Astrocyte (in vitro differentiated cells and primary cell): ENCODE data around the gene ERAP2. TPM values are rescaled to one million over a fixed set of nuclear protein-coding genes. Genes with fewer than 3 reads are reported as not detected.

Experiments used
- DNase-seq: peaks from one replicate; pipeline ENCODE4 v3.0.0-alpha.2; 2010; ENCODE audit warnings: low read depth
- FAIRE-seq: peaks from 2 replicates; lab custom pipeline; 2011; peaks lifted over from hg19 to GRCh38; lab: Jason Lieb, UNC
- H2AFZ ChIP-seq: 2 replicates; pipeline ENCODE4 v1.6.0; 2012; ENCODE audit warnings: low read depth, low read length, inconsistent platforms
- H3K27ac ChIP-seq: 2 replicates; pipeline ENCODE4 v1.5.1; 2011; ENCODE audit warnings: low read depth, low read length, inconsistent platforms
- H3K27me3 ChIP-seq: 2 replicates; pipeline ENCODE4 v1.6.0; 2011; ENCODE audit warnings: low read length, inconsistent platforms; ENCODE audit not compliant: insufficient read depth
- H3K36me3 ChIP-seq: 2 replicates; pipeline ENCODE4 v1.5.1; 2011; ENCODE audit warnings: low read length, inconsistent platforms; ENCODE audit not compliant: insufficient read depth
- H3K4me1 ChIP-seq: 2 replicates; pipeline ENCODE4 v1.5.1; 2011; ENCODE audit warnings: low read length, inconsistent platforms; ENCODE audit not compliant: insufficient read depth
- H3K4me2 ChIP-seq: 2 replicates; pipeline ENCODE4 v1.6.0; 2012; ENCODE audit warnings: low read length, inconsistent platforms
- H3K4me3 ChIP-seq: 2 replicates; pipeline ENCODE4 v1.5.1; 2011; ENCODE audit warnings: low read depth, mild to moderate bottlenecking, low read length, inconsistent platforms; ENCODE audit not compliant: insufficient read depth
- H3K79me2 ChIP-seq: 2 replicates; pipeline ENCODE4 v1.6.0; 2012; ENCODE audit warnings: mild to moderate bottlenecking, low read length, inconsistent platforms; ENCODE audit not compliant: insufficient read depth
- H3K9ac ChIP-seq: 2 replicates; pipeline ENCODE4 v1.6.0; 2012; ENCODE audit warnings: mild to moderate bottlenecking, low read length, inconsistent platforms
- H3K9me3 ChIP-seq: 2 replicates; pipeline ENCODE4 v1.5.1; 2012; ENCODE audit warnings: low read depth, mild to moderate bottlenecking, low read length, inconsistent platforms; ENCODE audit not compliant: insufficient read depth
- H4K20me1 ChIP-seq: 2 replicates; pipeline ENCODE4 v1.6.0; 2012; ENCODE audit warnings: low read length, inconsistent platforms; ENCODE audit not compliant: insufficient read depth
- H3K27ac Mint-ChIP-seq: one replicate; pipeline ENCODE4 v1.8.0; 2021; ENCODE audit warnings: mild to moderate bottlenecking, mixed read lengths; ENCODE audit not compliant: unreplicated experiment
- H3K27me3 Mint-ChIP-seq: one replicate; pipeline ENCODE4 v1.8.0; 2021; ENCODE audit warnings: low read depth, mixed read lengths; ENCODE audit not compliant: unreplicated experiment
- H3K36me3 Mint-ChIP-seq: one replicate; pipeline ENCODE4 v1.8.0; 2021; ENCODE audit warnings: low read depth, mixed read lengths; ENCODE audit not compliant: unreplicated experiment
- H3K4me1 Mint-ChIP-seq: one replicate; pipeline ENCODE4 v1.8.0; 2021; ENCODE audit warnings: low read depth, mixed read lengths; ENCODE audit not compliant: unreplicated experiment
- H3K4me3 Mint-ChIP-seq: one replicate; pipeline ENCODE4 v1.8.0; 2021; ENCODE audit warnings: mild to moderate bottlenecking, moderate library complexity, mixed read lengths; ENCODE audit not compliant: unreplicated experiment
- H3K9me3 Mint-ChIP-seq: one replicate; pipeline ENCODE4 v1.8.0; 2021; ENCODE audit warnings: mild to moderate bottlenecking, mixed read lengths; ENCODE audit not compliant: unreplicated experiment
- EZH2 ChIP-seq: IDR thresholded peaks from 2 replicates; pipeline ENCODE4 v1.6.1; 2012; ENCODE audit warnings: mild to moderate bottlenecking, low read length, inconsistent platforms; ENCODE audit not compliant: insufficient read depth
- total RNA-seq: library from RNA; stranded (reverse); gene quantifications from 2 replicates; pipeline ENCODE4 v1.2.1, GENCODE V29; 2021
- TF ChIP-seq, protein P1 (sequence below): IDR thresholded peaks from 2 replicates; pipeline ENCODE4 v1.5.1; 2011; ENCODE audit warnings: low read depth, mild to moderate bottlenecking, inconsistent platforms, low read length, moderate library complexity; ENCODE audit not compliant: insufficient read depth

The ERAP2 gene
- total RNA-seq, 1 donor from 2014 or later, result 2.5 TPM

DNA sequence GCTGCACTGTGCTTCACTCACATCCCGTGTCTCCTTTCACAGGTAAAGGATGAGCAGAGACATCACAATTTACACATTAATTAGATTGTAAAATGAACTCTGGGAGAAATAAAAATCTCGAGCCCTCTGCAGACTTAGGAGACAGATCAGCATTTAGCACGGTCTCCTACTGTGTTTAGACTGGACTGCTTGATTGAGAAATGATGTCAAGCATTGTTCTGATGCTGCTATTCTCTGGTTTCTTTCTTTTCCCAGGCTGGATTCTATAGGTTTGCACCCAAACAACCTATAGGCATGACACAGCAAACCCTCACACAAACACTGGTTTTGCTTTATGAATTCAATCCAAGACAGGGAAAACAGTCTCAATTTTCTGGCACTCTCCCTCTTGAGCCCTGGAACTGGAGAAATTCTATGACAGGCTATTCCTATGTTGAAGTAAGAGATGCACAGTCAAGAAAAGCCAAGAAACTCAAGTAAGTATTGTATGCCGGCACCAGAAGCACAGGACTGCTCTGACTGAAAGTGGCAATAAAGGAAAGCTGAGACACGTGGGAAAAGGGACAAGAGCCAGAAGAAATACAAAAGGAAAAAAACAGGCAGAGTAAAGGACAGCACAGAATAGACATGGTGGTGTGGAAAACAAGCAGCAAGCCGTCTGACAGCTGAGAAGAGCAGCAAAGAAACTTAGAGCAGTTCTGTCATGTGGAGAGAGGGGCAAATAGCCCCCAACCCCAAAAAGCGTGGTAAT lies 24.8 kb upstream of the ERAP2 start:
- DNase-seq, result no peak
- Histone ChIP-seq H3K79me2 (no peaks in the 10 kb centered on the region), H3K9me3 (no peaks in the 10 kb centered on the region), H3K4me3 (no peak overlapping the region), H3K27ac (no peak overlapping the region), H3K4me2 (no peak overlapping the region), H3K36me3 (no peaks in the 10 kb centered on the region), H3K4me1 (peaks cover 5% of the 10 kb centered on the region), H2AFZ (no peak overlapping the region), H3K27me3 (no peaks in the 10 kb centered on the region), H3K9ac (no peak overlapping the region), H4K20me1 (no peaks in the 10 kb centered on the region)
- Mint-ChIP-seq H3K4me1 (peaks cover 1% of the 10 kb centered on the region), H3K36me3 (no peaks in the 10 kb centered on the region), H3K27me3 (no peaks in the 10 kb centered on the region), H3K4me3 (no peak overlapping the region), H3K27ac (no peak overlapping the region), H3K9me3 (peaks cover 5% of the 10 kb centered on the region)
- no peak for FAIRE-seq
- TF ChIP-seq, protein P1, sequence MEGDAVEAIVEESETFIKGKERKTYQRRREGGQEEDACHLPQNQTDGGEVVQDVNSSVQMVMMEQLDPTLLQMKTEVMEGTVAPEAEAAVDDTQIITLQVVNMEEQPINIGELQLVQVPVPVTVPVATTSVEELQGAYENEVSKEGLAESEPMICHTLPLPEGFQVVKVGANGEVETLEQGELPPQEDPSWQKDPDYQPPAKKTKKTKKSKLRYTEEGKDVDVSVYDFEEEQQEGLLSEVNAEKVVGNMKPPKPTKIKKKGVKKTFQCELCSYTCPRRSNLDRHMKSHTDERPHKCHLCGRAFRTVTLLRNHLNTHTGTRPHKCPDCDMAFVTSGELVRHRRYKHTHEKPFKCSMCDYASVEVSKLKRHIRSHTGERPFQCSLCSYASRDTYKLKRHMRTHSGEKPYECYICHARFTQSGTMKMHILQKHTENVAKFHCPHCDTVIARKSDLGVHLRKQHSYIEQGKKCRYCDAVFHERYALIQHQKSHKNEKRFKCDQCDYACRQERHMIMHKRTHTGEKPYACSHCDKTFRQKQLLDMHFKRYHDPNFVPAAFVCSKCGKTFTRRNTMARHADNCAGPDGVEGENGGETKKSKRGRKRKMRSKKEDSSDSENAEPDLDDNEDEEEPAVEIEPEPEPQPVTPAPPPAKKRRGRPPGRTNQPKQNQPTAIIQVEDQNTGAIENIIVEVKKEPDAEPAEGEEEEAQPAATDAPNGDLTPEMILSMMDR, result no peak
- no peak for TF ChIP-seq EZH2

GRCh38 chr5:96852759-96853158 lies 23.5 kb upstream of the ERAP2 start:
- H3K27ac Mint-ChIP-seq, result no peak overlapping the region
- Histone ChIP-seq H3K9me3 (no peaks in the 10 kb centered on the region), H3K27ac (no peak overlapping the region), H3K79me2 (no peaks in the 10 kb centered on the region), H3K36me3 (no peaks in the 10 kb centered on the region), H3K9ac (no peak overlapping the region), H3K27me3 (no peaks in the 10 kb centered on the region), H3K4me3 (no peak overlapping the region), H2AFZ (no peak overlapping the region), H4K20me1 (no peaks in the 10 kb centered on the region), H3K4me2 (peak overlapping the region; percentile 14), H3K4me1 (peaks cover 5% of the 10 kb centered on the region)
- TF ChIP-seq, protein P1, result no peak
- no peak for TF ChIP-seq EZH2
- DNase-seq (peak; percentile 72), FAIRE-seq (no peak)
- peaks cover 3% of the 10 kb centered on the region for H3K9me3 Mint-ChIP-seq
- H3K4me1 Mint-ChIP-seq, result no peaks in the 10 kb centered on the region
- H3K27me3 Mint-ChIP-seq, result peaks cover 2% of the 10 kb centered on the region
- no peak overlapping the region for H3K4me3 Mint-ChIP-seq
- no peaks in the 10 kb centered on the region for H3K36me3 Mint-ChIP-seq

DNA sequence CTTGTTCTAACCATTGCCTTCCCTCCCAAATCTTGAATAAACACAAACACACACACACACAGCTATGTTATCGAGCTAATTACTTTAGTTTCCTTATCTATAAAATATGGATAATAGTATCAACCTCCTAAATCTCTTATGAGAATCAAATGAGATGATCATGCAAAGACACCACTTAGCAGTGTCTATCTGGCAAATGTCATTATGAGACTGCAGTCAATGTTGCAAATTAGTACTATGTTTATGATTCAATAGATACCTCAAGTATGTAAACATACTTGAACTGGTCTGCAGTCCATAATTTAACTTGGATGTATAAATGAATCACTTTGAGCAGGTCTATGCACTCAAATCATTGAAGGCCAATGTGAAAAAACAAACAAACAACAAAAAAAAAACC lies 22.2 kb upstream of the ERAP2 start:
- no peaks in the 10 kb centered on the region for H4K20me1 ChIP-seq
- Mint-ChIP-seq H3K9me3 (no peaks in the 10 kb centered on the region), H3K36me3 (no peaks in the 10 kb centered on the region), H3K4me3 (no peak overlapping the region), H3K27me3 (peaks cover 4% of the 10 kb centered on the region), H3K27ac (no peak overlapping the region), H3K4me1 (no peaks in the 10 kb centered on the region)
- no peak overlapping the region for H3K4me2 ChIP-seq
- H3K36me3 ChIP-seq, result no peaks in the 10 kb centered on the region
- no peak overlapping the region for H3K9ac ChIP-seq
- H3K27me3 ChIP-seq, result no peaks in the 10 kb centered on the region
- TF ChIP-seq, protein P1, result no peak
- TF ChIP-seq EZH2, result no peak
- peaks cover 5% of the 10 kb centered on the region for H3K4me1 ChIP-seq
- DNase-seq (no peak), FAIRE-seq (no peak)
- H3K79me2 ChIP-seq, result no peaks in the 10 kb centered on the region
- no peak overlapping the region for H3K4me3 ChIP-seq
- H3K27ac ChIP-seq, result no peak overlapping the region
- H3K9me3 ChIP-seq, result no peaks in the 10 kb centered on the region
- H2AFZ ChIP-seq, result no peak overlapping the region
